Activated naive CD4-positive, alpha-beta T cell treated with Interleukin-2 at 50 U/mL for 16 hours (primary cell): Measurements from ENCODE around the gene MDGA2.

Experiments
- DNase-seq: peaks from one replicate; pipeline ENCODE4 v3.0.0-alpha.2; 2020

Gene MDGA2

DNA sequence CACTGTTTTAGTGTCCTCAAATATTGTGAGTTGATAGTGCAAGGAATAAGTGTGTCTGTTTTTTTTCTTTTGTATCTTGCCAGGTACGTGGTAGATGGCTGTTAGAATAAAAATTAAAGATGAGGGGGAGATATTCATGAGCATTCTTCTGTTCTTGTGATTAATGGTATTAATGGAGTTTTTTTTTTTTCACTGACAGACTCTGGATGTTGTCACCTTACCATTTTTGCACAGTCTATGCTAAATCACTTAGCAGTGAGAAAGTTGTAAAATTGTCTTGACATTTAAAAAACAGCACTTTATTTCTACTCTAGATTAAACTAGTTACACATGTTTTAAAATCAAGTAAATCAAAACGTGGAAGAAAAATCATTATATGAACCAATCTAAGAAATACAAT is 204.3 kb downstream of the MDGA2 start:
- no peak for DNase-seq

DNA sequence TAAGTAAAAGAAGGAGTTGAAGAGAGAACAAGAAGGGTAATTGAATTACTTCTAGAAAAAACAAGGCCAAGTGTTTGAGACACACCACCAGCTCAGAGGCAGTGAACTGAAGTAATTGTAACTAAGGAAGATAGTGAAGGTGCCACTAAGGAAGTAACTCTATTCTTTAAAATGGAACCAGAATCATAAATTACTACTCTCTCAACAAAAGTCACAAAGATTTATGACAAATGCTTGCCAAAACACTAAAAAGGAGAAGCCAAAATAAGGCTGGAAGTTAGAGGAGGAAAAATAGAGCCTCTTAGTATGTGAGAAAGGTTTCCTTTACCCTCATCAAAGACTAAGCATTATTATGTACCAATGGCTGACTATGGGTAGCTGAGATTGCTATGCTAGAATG is 208.5 kb downstream of the MDGA2 start:
- no peak for DNase-seq

DNA sequence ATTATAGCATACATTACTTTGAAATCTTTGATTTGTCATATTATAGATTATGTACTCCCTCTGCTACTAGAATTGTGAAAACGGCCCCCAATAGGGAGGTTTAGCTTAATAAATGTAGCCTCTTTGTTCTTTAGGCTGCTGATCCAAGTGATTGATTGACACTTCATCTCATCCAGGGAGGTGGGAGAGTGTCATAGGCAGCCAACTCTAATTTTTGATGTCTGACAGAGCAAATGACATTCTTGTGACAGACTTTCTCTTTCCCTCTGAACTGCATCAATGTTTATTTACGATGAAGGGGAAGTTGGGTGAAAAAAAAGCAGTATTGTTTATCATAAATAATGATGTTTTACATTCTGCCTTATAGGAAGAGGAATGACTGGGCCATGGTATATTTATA is 221.4 kb downstream of the MDGA2 start:
- DNase-seq, result no peak

DNA sequence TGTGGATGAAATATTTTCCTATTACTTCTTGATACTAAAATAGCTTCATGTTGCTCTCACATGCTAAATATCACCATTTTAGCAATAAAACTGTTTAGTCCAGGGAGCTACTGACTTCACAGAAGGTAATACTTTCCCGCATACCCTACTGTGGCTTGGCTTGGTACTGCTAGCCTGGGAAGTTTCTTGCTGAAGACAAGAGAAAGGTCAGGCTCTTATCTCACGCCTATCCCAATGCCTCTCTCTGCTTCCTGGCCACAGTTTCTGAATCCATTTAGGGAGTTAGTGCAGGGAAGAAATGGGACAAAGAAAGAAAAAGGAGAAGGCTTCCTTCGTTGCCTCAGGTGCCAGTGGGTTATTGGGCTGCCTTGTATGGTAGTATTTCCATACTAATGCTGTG is 228.3 kb downstream of the MDGA2 start:
- DNase-seq, result no peak

DNA sequence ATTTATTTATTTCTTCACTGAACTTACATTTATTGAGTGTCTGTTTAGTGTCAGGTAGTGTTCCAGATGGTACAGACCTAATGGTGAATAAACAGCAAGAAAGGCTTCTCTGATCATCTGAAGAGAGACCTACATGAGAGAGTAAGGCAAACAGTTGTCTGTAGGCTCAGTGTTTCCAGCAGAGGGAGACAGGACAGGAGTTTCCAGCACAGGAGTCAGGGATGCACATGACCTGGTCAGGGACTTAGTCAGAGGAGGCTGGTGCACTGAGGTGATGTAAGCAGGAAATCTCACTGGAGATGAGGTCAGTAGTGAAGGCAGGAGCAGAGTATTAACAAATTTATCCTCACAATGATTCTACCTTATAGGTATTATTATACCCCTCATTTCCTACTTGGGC is 233.2 kb downstream of the MDGA2 start:
- DNase-seq, result no peak

DNA sequence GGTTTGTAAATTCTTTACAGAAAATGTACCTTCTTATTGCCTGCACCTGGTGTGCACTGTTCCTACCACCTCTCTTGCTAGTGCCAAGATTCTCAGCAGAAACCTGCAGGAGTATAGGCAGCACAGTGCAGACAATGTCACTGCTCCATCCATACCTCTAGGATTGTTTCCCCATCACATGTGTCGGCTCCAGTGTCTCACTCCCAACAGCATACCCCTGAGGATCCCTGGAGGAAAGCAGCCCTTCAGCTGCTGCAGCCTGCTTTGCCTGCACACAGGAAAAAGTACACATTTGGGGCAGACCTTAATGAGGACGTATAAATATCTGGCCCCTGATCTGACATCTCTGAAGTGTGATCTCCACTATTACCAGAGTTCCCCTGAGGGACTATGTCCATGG is 235.5 kb downstream of the MDGA2 start:
- DNase-seq, result no peak

DNA sequence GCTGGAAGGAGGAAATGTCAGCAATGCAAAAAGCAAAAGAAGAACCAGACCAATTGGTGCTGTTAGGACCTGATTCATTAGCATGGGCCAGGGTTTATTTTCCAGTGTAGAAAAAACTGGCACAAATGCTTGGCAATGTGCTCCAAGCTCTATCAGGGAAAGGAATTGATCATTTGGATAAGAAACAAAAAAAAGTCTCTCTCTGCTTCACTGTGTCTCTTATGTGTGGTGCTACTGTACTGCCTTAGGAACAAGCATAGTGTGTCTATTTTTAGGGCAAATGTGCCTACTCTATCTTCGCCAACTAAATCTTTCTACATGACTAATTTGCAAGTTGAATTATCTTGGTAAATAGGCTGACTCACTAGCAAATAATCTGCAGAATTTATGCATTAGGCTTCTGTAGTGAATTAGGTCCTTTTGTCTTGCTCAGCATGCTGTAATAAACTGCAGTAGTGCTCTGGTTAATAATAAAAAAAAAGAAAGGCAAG is 236.7 kb downstream of the MDGA2 start:
- DNase-seq, result no peak

DNA sequence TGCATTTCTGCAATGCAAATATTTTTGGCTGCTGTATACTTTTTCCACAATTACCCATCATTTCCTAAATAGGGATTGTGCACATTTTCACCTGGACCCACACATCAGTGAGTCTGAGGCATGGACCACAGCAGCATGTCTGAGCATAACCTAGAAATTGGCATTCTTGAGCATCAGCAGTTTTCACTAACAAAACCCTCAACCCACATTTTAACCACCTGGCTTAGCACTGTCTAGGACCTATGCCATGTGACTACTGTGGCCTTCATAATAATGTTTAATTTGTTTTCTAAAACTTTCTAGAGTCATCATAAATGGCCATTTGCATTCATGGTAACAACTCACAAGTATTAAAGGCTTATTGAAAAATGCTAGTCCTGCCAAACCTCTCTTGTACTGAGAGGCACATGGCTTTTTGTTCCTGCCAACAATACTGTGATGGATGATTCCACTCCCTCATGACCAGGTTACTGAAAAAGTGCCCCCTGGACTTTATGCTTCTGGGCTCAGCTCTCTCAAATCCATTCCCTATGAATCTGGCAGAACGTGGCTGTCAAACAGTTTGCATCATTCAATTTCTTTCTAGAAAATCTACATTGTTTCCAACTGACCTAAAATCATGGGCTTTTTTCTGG is 240.0 kb downstream of the MDGA2 start:
- DNase-seq, result no peak

DNA sequence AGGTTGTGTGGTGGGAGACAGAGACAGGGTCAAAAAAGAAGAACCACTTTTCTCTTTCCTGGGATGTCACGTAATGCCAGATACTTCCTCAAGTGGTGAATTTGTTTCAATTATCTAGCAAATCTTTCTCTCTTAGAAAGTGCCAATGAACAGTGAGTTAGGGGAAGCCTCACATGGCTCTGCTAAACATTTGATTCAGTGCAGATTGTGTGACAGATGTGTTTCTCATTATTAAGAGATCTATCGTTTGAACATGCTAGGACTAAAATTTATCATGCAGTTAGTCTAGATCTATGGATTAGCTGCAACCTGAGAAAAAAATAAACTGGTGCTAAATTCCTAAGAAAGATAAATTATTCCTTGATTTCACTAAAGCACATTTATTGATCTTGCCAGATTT is 247.8 kb downstream of the MDGA2 start:
- DNase-seq, result no peak

DNA sequence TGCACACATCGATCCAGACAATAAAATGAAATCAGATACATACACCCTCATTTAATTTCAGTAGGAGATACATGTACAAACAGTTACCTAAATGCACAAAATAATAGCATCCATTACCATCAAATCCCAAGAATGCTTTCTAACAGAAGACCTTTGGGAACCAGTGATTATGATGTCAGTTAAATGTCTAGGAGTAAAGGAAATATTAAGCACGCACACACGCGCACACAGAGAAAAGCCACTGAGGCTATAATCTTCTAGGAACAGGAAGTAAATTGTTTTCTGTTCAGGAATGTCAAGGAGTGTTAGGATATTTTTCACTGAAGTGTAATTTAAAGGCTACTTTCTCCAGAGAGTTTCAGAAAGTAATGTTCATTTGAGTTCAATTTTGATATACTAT is 250.1 kb downstream of the MDGA2 start:
- DNase-seq, result no peak

DNA sequence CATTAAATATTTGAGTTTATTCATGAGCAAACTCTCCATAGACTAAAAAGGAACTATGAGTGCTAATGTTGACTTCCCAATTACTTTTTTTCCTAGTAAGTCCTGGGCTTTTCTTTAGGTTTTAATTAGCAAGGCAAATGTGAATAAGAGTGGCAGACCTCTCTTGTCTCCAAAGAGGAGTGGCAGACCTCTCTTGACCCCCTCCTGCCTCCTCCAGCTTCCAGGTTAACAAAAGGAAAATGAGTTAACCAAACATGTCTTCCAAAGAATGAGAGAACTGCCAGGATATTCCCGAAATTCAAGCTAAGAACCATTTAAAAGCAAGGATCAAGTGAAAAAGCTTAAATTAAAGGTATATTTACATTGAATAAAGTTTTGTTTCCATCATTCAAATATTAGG is 253.2 kb downstream of the MDGA2 start:
- DNase-seq, result no peak

DNA sequence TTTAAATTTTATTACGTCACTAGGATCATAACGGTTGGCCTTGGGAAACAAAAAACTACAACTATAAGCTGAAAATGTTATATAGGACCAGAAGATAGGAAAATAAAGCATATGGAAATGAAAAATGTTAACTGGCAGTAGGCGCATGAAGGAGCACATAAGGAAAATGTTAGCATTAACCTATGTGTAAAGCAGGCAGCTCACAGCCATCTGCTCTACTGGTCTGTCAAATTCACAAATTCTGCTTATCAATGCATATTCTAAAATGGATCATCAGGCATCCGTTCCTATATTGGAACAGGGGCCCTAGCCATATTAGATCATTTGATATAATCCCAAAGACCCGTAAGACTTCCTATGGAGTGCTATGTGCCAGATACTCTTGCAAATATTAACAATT is 263.9 kb downstream of the MDGA2 start:
- no peak for DNase-seq

DNA sequence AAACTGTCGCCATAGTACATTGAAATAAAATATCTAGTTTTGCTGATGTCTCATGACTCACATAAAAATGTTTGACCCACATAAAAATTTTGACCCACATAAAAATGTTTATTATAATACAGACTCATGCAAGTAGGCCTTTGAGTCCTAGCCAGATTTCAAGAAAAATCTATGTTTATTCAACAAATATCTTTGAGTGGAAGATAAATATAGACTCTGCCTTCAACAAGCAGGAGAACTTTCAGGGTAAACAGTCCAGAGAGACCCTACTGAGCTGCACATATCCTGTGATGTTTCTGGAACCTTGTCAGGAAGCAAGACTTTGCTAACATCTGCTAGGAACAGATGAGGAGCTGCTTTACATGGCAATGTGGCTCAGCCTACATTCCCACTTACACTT is 283.1 kb downstream of the MDGA2 start:
- DNase-seq, result no peak

DNA sequence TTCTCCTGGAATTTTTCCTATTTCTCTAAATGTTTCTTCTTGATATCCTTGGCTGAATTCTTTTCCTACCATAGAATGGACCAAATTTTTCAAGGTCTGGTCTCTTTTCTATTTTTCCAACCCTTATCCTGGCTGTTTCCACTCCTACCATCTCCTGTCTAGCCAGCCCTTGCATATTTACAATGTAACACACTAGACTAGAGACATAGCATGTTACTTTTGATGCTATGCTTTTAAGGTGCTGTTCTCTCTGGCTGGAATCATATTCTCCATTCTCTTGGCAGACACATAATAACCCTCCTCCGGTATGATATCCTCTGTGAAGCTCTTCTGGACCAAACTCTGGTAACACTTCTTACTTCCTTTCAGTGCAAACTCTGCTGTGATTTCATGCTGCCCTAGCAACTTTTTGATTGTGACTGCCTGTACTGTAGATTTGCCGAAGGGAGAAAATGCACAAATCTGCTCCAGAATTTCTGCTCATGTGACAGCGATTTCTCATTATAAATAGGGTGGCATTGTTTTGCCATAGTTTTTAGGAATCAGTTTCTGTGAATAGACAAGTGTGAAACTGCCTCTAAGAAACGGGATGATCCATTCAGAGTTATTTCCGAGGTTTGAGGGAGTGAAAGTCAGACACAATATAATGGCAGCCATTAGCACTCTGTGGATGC is 284.4 kb downstream of the MDGA2 start:
- DNase-seq, result no peak

DNA sequence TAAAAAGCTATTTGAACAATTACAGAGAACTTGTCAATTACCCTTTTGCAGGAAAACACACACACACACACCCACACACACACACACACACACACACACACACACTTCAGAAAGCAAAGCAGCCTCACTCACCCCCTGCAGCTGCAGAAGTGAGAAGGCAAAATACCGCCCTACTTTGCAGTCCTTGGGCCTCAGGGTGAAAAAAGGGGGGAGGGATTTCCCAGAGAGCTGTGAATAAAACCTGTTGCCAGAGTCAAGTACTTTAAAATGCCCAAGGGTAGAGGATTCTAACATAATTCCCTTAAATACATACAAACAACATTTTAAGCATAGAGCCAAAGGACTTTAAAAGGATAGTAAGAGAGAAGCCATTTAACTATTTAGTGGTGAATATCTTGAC is 285.9 kb downstream of the MDGA2 start:
- DNase-seq, result no peak

DNA sequence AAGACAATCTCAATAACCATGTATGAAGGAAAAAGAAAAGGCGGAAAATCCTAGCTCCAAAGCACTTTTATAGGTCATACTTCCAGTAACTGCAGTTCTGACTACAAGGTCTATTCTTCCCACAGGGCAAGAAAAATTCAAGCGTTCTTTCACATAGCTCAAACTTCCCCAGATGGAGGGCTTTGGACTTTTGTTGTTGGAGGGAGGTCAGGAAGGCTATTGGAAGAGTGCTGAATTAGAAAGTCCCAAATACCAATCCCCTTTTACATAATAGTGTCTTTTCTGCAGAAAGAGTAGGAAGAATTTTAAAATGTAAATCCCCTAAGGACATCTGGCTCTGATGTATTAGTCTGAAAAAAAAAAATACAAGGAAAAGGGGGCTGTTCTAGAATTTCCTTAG is 309.4 kb downstream of the MDGA2 start:
- no peak for DNase-seq

DNA sequence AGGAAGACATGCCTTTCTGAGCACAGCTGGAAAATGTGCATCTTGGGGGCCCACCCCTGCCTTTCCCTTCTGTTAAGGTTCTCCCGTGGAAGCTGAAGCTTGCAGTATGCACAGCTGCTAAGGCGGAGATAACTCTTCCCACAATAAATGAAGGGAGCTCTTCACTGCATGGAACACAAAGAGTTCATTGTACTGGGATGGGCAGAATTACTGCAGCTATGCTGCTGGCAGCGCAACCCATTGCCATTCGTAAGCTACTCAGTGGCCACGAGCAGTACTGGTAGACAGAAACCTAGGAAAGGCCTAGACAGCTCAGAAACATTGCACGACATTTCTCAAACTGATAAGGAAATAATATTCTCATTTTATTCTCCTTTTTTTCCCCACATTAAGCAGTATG is 310.2 kb downstream of the MDGA2 start:
- no peak for DNase-seq

DNA sequence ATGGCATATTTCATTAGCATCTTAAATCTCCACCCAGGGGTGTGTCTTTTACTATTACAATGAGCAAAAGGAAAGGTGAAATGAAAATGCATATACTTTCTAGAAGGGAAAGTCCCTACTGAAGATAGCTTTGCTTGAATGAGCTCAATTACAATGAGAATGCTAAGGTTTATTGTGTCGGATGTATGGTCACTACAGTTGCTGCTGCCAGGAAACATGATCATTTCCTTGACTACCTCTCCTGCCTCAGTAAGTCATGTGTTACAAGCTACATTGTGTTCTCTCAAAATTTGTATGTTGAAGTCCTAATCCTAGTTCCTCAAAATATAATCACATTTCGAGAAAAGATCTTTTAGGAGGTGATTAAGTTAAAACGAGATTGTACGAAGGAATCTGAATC is 322.2 kb downstream of the MDGA2 start:
- no peak for DNase-seq

DNA sequence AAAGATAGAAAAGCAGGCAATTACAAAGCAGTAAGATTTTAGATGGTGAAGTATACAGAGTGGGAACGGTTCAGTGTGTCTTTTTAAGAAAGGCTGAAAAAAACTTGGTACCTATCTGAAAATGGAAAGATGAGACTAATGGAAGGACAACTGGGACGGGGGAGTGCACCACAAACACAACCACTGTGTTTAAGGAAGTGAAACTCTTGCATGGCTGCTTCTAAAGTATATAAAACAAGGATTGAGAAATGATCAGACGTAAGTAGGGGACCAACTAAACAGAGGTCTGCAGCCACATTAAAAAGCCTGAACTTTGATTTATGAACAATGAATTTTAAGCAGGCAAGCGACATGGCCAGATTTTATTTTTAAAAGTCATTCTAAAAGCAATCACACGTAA is 328.6 kb downstream of the MDGA2 start:
- DNase-seq, result no peak

DNA sequence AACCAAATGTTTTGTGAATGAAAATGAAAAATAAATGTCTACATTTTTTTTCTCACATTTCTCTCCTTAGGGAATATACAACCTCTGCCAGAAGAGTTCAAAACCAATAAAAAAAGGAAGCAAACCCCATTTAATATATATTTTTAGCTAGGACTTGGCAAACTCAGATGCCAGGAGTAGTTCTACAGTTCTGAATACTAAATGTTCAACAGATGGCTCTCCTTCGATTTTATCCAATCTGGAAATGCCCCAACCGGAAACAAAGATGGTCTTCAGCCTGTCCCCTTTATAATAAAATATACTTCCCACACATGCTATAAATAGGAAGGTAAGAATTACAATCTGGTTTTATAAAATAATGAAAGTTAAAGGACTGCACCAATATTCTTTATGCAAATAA is 330.4 kb downstream of the MDGA2 start:
- DNase-seq, result no peak

DNA sequence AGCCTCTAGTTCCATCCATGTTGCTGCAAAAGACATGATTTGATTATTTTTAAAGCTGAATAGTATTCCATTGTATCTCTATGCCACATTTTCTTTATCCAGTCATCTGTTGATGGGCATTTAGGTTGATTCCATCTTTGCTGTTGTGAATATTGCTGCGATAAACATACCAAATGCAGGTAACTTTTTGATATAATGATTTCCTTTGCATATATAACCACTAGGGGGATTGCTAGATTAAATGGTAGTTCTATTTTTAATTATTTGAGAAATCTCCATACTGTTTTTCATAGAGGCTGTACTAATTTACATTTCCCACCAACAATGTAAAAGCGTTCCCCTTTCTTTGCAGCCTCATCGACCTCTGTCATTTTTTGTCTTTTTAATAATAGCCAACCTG is 342.5 kb downstream of the MDGA2 start:
- DNase-seq, result no peak

DNA sequence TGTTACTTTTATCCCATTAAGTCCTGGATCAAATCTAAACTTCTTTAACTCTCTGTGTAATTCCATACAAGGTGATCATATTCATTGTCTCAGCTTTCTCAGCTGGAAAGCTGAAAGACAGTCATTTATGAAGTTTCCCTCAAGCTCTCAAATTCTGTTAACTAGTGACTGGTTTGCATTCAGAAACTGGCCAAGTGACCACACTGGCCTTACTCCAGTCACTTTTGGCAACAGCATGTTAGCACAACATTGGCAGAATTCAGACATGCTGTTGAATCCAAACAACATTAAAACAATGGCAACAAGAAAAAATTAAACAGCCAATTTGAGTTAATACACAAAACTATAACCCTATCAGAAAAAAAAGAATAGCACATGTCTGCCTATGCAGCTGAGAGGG is 343.3 kb downstream of the MDGA2 start:
- no peak for DNase-seq

DNA sequence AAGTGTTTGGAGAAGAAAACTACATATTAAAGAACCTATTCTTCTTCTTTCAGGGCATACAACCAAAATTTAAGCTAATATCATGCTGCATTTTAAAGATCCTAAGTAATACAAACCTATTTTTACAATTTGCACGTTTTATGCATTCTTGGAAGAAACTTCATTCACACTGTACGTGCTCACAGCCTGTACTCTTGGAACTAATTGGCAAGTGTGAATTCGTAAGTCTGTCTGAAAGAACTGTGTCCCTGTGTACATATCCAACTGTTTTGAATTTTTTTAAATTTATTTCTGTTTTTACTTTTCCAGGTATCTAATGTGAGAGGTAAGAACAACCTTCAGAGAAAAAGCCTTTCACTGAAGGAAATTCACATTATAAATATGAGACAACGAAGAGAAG is 347.0 kb downstream of the MDGA2 start:
- no peak for DNase-seq

DNA sequence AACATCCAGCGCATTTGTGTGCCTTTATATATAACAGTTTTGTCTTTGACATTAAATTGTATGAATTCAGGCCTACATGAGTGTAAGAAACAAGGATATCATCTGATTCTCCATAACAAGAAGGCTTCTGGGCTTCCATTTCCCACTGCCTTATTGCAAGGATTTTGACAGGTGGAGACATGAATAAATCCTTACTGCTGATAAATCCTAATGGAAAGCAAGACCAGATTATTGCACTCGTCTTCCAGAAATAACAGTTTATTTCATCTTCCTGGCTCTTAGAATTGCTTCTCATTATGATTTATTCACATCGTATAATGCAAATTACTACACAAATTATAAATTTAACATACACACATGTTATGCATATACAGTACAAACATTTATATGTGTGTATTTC is 348.1 kb downstream of the MDGA2 start:
- DNase-seq, result no peak

DNA sequence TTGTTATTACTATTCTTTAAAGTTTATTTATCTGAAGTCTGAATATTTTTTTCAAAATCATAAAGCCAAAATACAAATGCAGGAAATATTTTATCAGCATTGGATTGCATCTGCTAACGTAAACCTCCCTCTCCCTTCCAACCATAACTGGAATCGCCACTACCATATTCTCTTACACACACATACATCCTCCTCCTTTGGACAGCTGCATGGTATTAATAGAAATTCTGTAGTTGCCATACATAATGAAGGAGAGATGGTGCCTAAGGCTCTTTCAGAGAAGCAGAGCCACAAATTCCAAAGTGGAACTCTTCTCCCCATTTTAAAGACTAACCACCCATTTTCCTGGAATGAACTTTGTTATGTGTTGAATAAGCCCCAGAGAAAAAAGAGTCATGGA is 352.7 kb downstream of the MDGA2 start:
- DNase-seq, result no peak
